GM18873 (cell line): ENCODE data around the gene DYNLT5.
"Not testable (repeated sequence)": the region's sequence is repeated elsewhere in the genome, so short reads cannot be mapped to it uniquely, and the experiment has no call there.

Experiments used
- ATAC-seq: cut with Tn5 transposase; IDR thresholded peaks from one replicate; pipeline ENCODE4 v1.9.1; 2021; ENCODE audit warnings: mild to moderate bottlenecking, moderate library complexity, moderate number of reproducible peaks; ENCODE audit not compliant: unreplicated experiment, low FRiP score

DYNLT5 gene, protein sequence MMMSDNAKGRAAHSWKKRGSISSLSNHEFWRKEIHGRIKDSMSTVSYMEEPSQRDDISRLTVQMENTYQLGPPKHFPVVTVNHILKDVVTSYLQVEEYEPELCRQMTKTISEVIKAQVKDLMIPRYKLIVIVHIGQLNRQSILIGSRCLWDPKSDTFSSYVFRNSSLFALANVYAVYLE

GRCh38 chr1:66752000-66752592, at the start of gene DYNLT5:
Gene DYNLT5, plus strand, starts transcription at chr1:66752459. Its CDS starts 2,200 bp downstream, at chr1:66754659.
- no peak for ATAC-seq

- ATAC-seq = no peak
Observed at GRCh38 chr1:66704177-66704875, 47.9 kb upstream of the DYNLT5 start.

DNA sequence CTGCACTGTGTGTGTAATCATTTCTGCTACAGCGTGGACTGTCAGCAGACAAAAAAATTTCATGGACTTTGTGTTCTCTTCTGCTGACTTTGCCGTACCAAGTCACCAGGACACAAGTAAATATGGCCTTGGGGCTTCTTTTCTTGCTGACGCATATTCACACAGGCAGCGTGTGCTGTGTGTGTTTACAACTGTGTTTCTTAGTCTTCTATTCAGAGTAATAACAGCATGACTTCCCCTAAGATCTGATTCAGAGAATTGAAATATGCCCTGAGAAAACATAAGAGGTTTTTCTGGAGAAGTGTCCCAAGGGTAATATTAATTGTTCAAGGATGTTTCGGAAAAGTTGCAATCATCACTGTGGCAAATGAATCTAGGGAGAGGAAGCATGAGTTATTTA, 47.1 kb upstream of the DYNLT5 start:
- ATAC-seq = no peak

- ATAC-seq = no peak
Observed at GRCh38 chr1:66711420-66711819, 40.8 kb upstream of the DYNLT5 start.

GRCh38 chr1:66712839-66713238, 39.4 kb upstream of the DYNLT5 start:
- ATAC-seq = no peak

- no peak for ATAC-seq
Observed at GRCh38 chr1:66723985-66724384, 28.3 kb upstream of the DYNLT5 start.

DNA sequence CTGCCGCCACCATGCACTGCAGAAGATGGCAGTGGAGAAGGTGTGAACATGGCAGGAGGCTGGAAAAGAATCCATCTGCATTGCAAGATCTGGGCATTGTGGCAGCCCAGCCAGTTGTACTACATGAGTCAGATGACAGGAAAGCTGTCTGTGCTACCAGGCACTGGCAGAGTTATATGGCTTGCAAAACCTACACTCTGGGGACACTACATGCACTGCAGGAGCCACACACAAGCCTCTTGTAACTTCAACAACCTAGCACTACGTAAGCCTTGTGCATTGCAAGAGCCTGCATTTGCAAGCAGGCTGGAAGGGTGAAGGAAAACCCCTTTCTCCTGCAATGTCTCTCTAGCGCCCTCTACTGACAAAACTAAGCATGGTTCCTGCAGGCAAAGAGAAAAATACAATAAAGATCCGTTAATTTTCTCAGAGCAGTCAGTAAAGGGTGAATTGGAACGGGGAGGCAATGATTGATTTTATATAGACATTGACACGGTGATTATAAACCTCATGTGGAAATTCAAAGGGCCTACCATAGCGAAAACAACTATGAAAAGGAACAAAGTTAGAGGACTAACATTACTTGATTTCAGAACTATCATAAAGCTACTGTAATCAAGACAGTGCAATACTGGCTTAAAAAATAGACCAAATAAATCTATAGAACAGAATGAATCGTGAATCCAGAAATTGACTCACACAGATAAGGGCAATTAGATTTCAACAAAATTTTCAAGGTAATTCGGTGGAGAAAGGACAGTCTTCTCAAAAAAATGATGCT, 26.2 kb upstream of the DYNLT5 start:
- peak; percentile 84 for ATAC-seq

- ATAC-seq = no peak
Observed at GRCh38 chr1:66728021-66728420, 24.2 kb upstream of the DYNLT5 start.

- not testable (repeated sequence) for ATAC-seq
Observed at GRCh38 chr1:66728716-66729115, 23.5 kb upstream of the DYNLT5 start.

- no peak for ATAC-seq
Observed at GRCh38 chr1:66729119-66729518, 23.1 kb upstream of the DYNLT5 start.

DNA sequence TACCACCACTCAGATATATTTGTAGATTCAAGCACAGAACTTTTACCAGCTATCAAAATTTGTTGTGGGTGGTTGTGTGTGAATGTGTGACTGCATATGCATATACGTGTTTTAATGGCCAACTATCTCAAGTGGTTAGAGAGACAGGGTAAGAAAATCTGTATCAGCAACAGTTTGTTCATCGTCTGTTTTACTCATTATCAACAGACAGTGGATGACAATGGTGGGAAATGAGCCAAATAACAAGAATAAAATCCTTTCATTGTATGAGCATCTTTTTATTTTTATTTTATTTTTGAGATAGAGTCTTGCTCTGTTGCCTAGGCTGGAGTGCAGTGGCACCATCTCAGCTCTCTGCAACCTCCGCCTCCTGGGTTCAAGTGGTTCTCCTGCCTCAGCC, 22.7 kb upstream of the DYNLT5 start:
- no peak for ATAC-seq

GRCh38 chr1:66730462-66730861, 21.8 kb upstream of the DYNLT5 start:
- no peak for ATAC-seq

DNA sequence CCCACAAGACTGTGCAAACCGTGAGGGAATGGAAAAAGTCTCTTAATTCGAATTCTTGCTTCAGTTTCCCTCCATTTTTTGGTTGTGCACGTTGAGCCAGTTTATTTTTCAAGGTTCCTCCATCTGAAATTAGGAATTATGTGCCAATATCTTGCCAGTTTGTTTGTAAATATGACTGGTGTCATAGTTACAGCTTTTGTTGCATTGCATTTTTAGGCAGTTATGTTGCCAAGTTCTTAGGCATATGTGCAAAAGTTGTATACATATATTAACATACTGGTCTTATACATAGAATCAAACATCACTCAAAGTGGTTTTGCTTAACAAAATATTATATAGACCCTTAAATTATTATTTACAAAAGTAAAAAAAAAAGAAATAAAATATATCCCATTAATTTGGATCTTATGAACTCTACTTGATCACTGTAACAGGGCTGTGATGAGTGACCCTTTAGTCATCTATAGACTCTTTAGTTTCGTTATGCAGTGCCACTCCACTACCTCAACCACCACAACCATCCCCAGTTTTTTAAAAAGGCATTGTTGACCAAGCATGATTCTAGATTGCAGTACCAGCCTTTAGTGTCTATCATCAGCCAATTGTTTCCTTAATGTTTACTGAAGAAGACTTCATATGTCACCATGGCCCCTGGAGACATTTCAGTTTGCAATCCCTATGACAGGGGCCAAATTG, 20.9 kb upstream of the DYNLT5 start:
- no peak for ATAC-seq

GRCh38 chr1:66732407-66733166, 19.7 kb upstream of the DYNLT5 start:
- no peak for ATAC-seq

DNA sequence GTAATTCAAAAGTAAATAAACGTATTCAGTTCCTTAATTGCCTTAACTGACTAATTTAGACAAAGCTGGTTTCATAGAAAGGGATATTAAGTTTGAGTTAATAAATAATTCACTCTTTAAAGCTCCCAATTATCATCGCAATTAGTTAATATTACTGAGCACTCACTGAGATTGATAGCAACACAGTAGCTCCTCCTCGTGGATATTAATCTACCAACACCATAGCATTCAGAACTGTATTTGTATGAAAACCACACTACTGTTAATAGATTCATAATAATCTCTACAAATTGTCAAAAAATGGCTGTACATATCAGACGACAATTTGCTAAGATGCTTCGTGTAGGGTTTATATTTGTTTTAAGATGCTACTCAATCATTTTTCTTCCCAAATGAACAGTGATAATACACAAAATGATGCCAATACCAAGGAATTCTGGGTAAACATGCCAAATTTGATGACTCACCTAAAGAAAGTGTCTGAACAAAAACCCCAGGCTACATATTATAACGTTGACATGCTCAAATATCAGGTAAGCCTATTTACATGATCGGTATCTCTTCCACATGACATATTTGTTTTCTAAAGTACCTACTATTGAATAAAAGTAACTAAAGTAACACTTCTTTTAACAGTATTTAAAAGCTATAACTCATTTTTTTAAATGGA, 18.8 kb upstream of the DYNLT5 start:
- no peak for ATAC-seq

- ATAC-seq = not testable (repeated sequence)
Observed at GRCh38 chr1:66734531-66734930, 17.7 kb upstream of the DYNLT5 start.

GRCh38 chr1:66737836-66738235, 14.4 kb upstream of the DYNLT5 start:
- ATAC-seq = no peak

DNA sequence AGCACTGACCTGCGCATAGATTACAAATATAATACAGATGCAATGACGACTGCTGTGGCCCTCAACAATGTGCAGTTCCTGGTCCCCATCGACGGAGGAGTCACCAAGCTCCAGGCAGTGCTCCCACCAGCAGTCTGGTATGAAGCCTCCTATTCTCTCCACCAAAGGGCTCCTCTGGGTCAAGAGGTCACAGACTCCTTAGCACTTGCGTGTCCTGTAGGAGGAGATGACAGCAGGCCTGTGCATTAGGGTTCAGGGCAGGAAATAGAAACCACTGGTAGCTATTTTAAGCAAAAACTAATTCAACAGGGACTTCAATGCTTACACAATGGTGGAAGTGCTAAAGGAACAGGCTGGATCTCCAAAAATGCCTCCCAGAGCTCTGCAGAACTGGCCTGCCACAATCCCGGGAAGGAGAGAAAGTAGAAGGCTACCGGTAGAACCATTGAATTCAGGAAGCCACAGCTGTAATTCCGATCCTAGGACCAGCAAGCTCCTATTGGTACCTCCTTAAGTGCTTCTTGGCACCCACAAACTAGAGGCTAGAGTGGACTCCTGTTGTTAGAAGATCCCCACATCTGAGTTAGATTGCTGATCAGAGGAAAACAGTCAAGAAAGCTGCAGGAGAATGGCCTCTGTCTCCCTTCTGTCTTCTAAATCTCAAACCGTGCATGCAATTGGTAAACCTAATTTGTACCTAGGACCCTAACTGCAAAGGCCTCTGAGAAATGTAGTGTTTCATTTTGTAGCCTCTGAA, 12.7 kb upstream of the DYNLT5 start:
- no peak for ATAC-seq

DNA sequence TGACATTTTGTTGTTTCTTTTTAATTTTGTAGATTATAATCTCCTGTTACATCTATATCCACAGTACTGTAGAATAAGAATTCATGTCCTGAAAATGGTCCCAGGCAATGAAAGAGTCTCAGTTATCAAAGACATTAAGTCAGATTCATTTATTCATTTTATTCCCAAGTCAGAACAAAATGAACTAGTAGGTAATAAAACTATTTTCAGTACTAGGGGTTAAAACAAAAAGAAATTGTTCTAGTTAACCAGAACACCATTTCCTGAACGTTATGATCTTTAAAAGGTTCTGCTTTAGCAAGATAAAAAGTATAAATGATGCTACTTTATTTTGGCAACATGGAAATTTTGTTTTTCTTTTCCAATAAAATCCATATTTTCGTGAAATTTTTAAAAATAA, 6.8 kb upstream of the DYNLT5 start:
- ATAC-seq = no peak
